Activated naive CD4-positive, alpha-beta T cell (primary cell): ENCODE data around the gene WDR88.
A peak's percentile ranks its signal among the peaks of the same experiment; 100 is the strongest.
"Not testable (repeated sequence)": the region's sequence is repeated elsewhere in the genome, so short reads cannot be mapped to it uniquely, and the experiment has no call there.

Experiments
- DNase-seq, 4 experiments: peaks; one replicate each; lab custom pipeline; 2025; lab: John Stamatoyannopoulos, UW

The WDR88 gene

GRCh38 chr19:33130433-33130832, 1.5 kb upstream of the WDR88 start:
- DNase-seq = no peak

- DNase-seq = no peak
These were observed 511 bp downstream of the WDR88 start for GRCh38 chr19:33132425-33132824.

- DNase-seq = no peak
These were observed 1.6 kb downstream of the WDR88 start for GRCh38 chr19:33133438-33134031.

GRCh38 chr19:33134571-33135041, 2.7 kb downstream of the WDR88 start:
- DNase-seq = peak in 2 of 4 experiments; percentile 18 to 42

GRCh38 chr19:33139165-33139564, 7.3 kb downstream of the WDR88 start:
- no peak for DNase-seq

- peak; percentile 21 to 46 (median 32) for DNase-seq
These were observed 12.0 kb downstream of the WDR88 start for GRCh38 chr19:33143897-33144405.

- no peak for DNase-seq
These were observed 14.3 kb downstream of the WDR88 start for GRCh38 chr19:33146209-33146608.

- no peak for DNase-seq
These were observed 15.6 kb downstream of the WDR88 start for GRCh38 chr19:33147538-33147937.

GRCh38 chr19:33150852-33151518, 19.1 kb downstream of the WDR88 start:
- DNase-seq = no peak

- DNase-seq = no peak
These were observed 20.3 kb downstream of the WDR88 start for GRCh38 chr19:33152176-33152575.

GRCh38 chr19:33152625-33153024, 20.7 kb downstream of the WDR88 start:
- DNase-seq = not testable (repeated sequence)

GRCh38 chr19:33154313-33154712, 22.4 kb downstream of the WDR88 start:
- DNase-seq = not testable (repeated sequence)

- DNase-seq = no peak
These were observed 24.4 kb downstream of the WDR88 start for GRCh38 chr19:33156334-33156733.

- no peak for DNase-seq
These were observed 26.0 kb downstream of the WDR88 start for GRCh38 chr19:33157906-33158305.

GRCh38 chr19:33158365-33158764, 26.5 kb downstream of the WDR88 start:
- DNase-seq = no peak

GRCh38 chr19:33159149-33159548, 27.2 kb downstream of the WDR88 start:
- no peak for DNase-seq

GRCh38 chr19:33159893-33160292, 28.0 kb downstream of the WDR88 start:
- DNase-seq = no peak

- no peak for DNase-seq
These were observed 29.3 kb downstream of the WDR88 start for GRCh38 chr19:33161201-33161600.

- DNase-seq = no peak
These were observed 31.6 kb downstream of the WDR88 start for GRCh38 chr19:33163481-33163880.

- not testable (repeated sequence) for DNase-seq
These were observed 34.1 kb downstream of the WDR88 start for GRCh38 chr19:33166037-33166436.

- no peak for DNase-seq
These were observed 35.5 kb downstream of the WDR88 start for GRCh38 chr19:33167438-33167837.

GRCh38 chr19:33168528-33168927, 36.6 kb downstream of the WDR88 start:
- DNase-seq = no peak

- no peak for DNase-seq
These were observed 39.4 kb downstream of the WDR88 start for GRCh38 chr19:33171222-33171795.
